Lung microvascular endothelial cell (primary cell): Measurements from ENCODE around the gene ACP1. TPM values are rescaled to one million over a fixed set of nuclear protein-coding genes. Genes with fewer than 3 reads are reported as not detected.
A peak's percentile ranks its signal among the peaks of the same experiment; 100 is the strongest.

ENCODE experiments used
- DNase-seq, 2 donors: peaks; one replicate each; pipeline versions ENCODE4 v3.0.0 to v3.0.0-alpha.2; 2010; ENCODE audit warnings: low read depth in 2 of 2
- total RNA-seq: library from RNA; depleted of rRNA; stranded (reverse); fragments of >200 nt; gene quantifications from 2 replicates; pipeline ENCODE4 v1.2.1, GENCODE V29; 2014

The ACP1 gene
- total RNA-seq, 1 donor from 2014 or later, result 53.6 TPM

DNA sequence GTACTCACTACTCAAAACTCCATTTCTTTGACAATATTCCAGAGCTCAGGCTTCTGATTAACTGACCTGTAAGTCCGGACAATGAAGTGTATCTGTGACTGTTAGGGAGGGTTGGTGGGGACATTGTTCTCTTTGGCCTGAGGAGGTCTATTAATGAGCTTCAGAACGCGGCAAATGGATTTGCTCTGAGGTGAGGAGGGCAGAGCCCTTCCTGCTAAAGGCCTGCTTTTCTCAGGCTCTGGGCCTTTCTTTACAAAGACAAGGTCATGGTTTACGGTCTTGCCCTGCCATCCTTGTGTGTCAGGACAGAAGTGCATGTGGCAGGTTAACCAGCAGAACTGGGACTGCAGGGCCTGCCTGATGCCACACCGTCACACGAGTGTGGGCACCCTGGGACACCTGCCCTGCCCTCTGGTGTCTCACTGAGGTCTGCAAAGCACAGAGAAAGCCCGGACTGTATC is 15.9 kb downstream of the ACP1 start:
- DNase-seq, result no peak

GRCh38 chr2:281381-281780 is 16.6 kb downstream of the ACP1 start:
- no peak for DNase-seq

GRCh38 chr2:282371-283263 is 17.9 kb downstream of the ACP1 start:
- DNase-seq, result no peak

DNA sequence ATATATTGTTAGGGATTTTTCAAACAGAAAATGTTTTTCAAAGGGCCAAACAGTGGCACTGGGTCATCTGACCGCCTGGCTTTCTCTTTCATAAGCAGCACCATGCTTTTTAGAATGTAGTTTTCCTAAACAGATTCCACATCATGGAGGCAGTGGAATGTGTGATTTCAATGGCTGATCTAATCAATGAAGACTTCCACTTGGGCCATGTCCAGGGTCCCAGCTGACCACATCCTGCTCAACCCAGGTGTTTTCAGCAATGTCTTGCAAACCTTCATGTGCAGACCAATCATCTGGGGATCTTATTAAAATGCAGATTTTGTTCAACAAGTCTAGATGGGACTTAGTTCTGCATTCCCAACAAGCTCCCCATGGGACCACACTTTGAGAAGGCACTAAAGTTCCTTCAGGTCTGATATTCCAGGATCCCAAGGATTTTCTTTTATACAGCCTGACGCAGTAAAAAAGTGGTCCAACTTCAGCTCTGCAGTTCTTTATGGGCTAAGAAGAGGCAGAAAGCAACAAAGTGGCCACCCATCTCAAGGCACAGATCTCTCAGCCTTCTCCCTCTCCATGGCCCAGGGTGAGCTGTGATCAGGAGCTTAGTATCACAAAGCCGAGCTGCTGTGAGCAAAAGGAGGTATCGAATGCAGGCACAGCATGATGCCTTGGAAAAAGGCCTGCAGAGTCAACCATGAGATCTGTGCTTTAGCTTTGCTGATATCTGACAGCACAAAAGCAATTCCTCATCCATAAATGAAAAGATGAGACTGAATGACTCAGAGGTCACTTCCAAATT is 19.4 kb downstream of the ACP1 start:
- DNase-seq, result no peak

- no peak for DNase-seq
Observed at GRCh38 chr2:284896-285492, 20.2 kb downstream of the ACP1 start.

DNA sequence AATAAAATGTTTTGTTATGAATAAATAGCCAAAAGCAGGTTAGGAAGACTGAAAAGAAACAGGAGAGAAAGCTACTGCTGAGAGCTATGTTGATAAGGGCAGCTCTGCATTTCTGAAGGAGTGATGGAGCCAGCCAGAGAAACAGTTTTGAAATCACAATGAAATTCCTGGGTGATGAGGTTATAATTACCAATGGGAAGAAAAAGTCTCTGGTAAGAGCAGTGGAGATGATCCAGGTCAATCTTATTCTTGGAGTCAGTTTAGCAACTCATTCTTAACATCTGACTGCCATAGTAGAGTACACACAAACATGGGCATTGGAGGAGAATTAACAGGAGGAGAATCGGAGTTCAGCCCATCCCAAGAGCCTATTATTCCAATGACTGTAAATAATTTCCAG is 20.8 kb downstream of the ACP1 start:
- DNase-seq, result no peak

GRCh38 chr2:286035-286434 is 21.3 kb downstream of the ACP1 start:
- no peak for DNase-seq

DNA sequence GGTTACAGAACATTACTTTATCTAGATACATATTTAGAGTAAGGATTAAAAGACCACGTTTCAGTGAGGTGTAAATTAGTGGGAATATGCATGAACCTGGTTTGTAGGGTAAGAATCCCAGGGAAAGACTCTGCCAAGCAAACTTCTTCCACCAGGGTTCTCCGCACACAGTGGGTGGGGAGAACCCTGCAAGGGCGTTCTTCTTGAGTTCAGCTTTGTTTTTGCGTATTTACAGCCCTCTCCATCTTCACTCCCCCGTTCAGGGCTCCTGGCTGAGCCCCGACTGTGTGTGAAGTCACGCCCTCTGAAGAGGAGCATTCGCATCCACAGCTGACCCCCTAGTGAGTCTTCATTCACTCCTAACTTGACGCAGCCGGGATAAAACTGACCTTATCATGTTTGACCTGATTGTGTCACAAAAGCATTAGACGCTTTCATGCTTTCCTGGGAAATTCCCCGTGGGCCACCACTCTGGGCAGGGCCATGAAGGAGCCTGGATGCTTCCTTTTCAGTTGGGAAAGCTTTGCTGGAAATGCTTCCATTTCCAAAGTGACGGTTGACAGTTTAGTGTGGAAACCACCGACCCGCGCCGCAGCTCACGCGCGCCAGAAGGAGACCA is 22.1 kb downstream of the ACP1 start:
- peak; percentile 10 to 27 for DNase-seq

DNA sequence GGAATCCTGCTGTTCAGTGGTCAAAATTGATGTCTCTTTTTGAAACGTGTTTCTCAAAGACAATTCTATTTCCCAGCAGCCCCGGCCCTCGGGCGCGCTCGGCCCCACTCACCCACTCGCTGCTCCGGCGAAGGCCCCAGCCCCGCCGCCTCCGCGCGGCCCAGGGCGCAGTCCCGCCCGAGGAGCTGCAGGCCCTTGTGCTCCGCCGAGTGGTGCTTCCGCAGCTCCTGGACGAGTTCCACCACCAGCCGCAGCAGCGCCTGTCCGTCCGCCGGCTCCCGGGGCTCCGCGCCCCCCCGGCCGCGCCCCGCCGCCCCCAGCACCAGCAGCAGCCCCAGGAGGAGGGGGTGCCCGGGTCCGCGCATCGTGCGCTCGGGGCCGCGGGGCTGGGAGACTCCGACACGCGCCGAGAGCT is 22.7 kb downstream of the ACP1 start:
- peak; percentile 19 to 43 for DNase-seq

GRCh38 chr2:287911-288757 is 23.4 kb downstream of the ACP1 start, which contains the start of gene ALKAL2:
TSS of gene ALKAL2 (minus strand) at chr2:288091. CDS start at chr2:287835, 256 bp downstream.
- peak; percentile 20 to 26 for DNase-seq

DNA sequence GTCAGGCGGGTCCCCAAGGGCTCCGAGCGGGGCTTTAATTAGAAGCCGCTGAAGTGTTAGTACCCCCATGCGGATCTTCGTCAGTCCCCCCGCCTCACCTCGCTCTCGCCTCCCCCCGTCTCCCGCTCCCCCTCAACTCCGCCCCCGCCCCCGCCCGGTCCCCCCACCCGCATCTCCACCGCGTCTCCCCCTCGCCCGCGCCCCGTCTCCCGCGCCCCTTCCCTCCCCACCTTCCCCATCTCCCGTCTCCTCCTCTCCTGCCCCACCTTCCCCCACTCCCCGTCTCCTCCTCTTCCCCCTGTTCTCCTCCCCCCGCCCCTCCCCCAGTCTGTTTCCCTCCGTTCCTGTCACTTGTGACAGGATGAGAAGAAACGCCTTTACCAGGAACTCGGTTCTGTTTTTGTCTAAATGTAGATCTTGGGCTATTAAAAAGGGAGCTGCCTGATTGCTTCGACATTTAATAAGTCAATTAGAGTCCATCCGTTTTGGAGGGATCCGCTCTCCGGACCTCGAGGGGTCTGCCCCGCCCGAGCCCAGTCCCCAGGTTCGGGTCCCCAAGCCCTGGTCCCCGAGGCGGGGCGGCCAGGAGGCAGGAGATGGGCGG is 24.1 kb downstream of the ACP1 start:
- no peak for DNase-seq

GRCh38 chr2:289362-290089 is 24.8 kb downstream of the ACP1 start:
- DNase-seq, result peak; percentile 19 to 29

- peak; percentile 84 to 85 for DNase-seq
Observed at GRCh38 chr2:290090-290722, 25.5 kb downstream of the ACP1 start.

DNA sequence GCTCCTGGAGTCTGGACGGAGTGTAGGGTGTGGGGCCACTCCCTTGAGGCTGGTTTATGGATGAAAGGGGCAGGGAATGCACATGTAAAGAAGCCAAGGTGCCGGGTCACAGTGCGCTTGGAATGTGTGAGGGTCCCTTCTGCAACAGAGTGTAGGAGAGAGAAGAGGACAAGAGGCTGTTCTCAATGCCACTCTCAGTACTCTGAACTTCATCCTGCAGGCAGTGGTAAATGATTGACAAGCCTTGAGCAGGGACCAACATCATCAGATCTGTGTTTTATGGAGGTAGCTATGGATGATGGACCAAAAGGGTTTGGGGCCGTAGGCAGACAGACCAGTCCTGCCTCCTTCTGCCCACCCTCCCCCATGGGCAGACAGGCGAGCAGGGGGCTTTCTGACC is 30.3 kb downstream of the ACP1 start:
- DNase-seq, result no peak

DNA sequence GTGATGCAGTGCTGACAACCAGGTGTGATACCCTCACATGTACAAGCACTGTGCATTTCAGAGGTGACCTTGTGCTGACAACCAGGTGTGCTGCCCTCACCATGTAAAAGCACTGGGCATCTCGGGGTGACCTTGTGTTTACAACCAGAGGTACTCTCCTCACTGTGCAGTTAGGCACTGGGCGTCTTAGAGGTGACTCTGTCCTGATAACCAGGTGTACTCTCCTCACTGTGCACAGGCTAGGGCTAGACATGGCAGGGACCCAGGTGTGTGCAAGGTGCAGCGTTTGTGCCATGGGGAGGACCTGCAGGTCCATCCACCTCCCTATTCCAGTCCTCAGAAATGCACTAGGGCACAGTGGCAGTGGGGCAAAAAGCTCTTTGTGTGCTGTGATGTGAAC is 31.6 kb downstream of the ACP1 start:
- DNase-seq, result no peak

- DNase-seq, result no peak
Observed at GRCh38 chr2:305366-305765, 40.6 kb downstream of the ACP1 start.

- no peak for DNase-seq
Observed at GRCh38 chr2:309148-309953, 44.6 kb downstream of the ACP1 start.

DNA sequence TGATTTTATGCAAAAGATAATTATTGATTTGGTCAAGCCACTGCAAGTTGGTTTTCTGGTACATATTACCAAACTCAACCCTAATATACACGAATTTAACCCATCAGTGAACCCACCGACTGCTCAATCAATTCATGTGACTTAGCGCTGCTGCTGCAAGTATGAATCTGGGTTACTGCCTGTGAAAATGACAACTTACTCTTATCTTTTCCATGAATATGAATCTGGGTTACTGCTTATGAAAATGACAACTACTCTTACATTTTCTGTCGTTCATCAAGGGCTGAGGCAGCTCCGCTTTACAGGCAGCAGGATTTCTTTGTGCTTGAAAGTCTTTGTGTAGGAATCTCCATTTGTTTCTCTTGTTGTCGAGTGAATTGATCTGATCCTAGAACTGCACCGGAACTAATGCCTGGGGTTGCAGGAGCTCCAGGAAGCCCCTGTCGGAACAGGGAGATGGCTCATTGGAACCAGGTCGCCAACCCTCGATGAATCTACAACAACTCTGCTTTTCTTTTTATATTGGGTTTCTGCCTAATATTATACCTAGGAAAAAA is 45.3 kb downstream of the ACP1 start:
- no peak for DNase-seq
